KOPT-K1 (cell line): ENCODE measurements around the gene ZNF71.

Experiments
- H3K27ac ChIP-seq: fragments of 200-600 bp; sonication (generic); 2 replicates; pipeline ENCODE4 v1.5.1; 2016; ENCODE audit warnings: antibody characterized with exemption, mild to moderate bottlenecking, low read depth, low read length; ENCODE audit not compliant: poor library complexity, severe bottlenecking
- H3K36me3 ChIP-seq: fragments of 200-600 bp; sonication (generic); 2 replicates; pipeline ENCODE4 v1.5.1; 2017; ENCODE audit warnings: antibody characterized with exemption, mild to moderate bottlenecking, low read length, moderate library complexity; ENCODE audit not compliant: insufficient read depth
- H3K9me3 ChIP-seq: fragments of 200-600 bp; sonication (generic); 2 replicates; pipeline ENCODE4 v1.5.1; 2017; ENCODE audit warnings: antibody characterized with exemption, low read length, mild to moderate bottlenecking; ENCODE audit not compliant: insufficient read depth, poor library complexity, severe bottlenecking

The ZNF71 gene

GRCh38 chr19:56594783-56595547, at the start of gene ZNF71:
ZNF71 (plus strand) TSS chr19:56595302; CDS start chr19:56601559, 6,257 bp downstream.
- peaks cover 35% of the 10 kb centered on the region for H3K9me3 ChIP-seq
- H3K27ac ChIP-seq = peak within 1 kb of the TSS; percentile 58
- peaks cover 13% of the 10 kb centered on the region for H3K36me3 ChIP-seq

GRCh38 chr19:56547535-56547934, 47.6 kb upstream of the ZNF71 start:
- H3K27ac ChIP-seq = no peak overlapping the region
- H3K36me3 ChIP-seq = no peaks in the 10 kb centered on the region
- peaks cover 26% of the 10 kb centered on the region for H3K9me3 ChIP-seq

- no peaks in the 10 kb centered on the region for H3K36me3 ChIP-seq
- H3K27ac ChIP-seq = no peak overlapping the region
- H3K9me3 ChIP-seq = peaks cover 34% of the 10 kb centered on the region
Measured at GRCh38 chr19:56554272-56554869, 40.7 kb upstream of the ZNF71 start.

- H3K9me3 ChIP-seq = peaks cover 56% of the 10 kb centered on the region
- H3K27ac ChIP-seq = no peak overlapping the region
- no peaks in the 10 kb centered on the region for H3K36me3 ChIP-seq
Measured at GRCh38 chr19:56562766-56563165, 32.3 kb upstream of the ZNF71 start.

GRCh38 chr19:56566904-56567273, 28.2 kb upstream of the ZNF71 start:
- Histone ChIP-seq H3K27ac (peak overlapping the region; percentile 68), H3K9me3 (peaks cover 89% of the 10 kb centered on the region), H3K36me3 (peaks cover 22% of the 10 kb centered on the region)

GRCh38 chr19:56567274-56568120, 27.6 kb upstream of the ZNF71 start, which contains the start of gene ZNF470:
ZNF470 (plus strand) TSS chr19:56567468; CDS start chr19:56570312, 2,844 bp downstream.
- Histone ChIP-seq H3K36me3 (peaks cover 22% of the 10 kb centered on the region), H3K27ac (peak within 1 kb of the TSS; percentile 68), H3K9me3 (peaks cover 89% of the 10 kb centered on the region)

- Histone ChIP-seq H3K27ac (no peak overlapping the region), H3K9me3 (peaks cover 97% of the 10 kb centered on the region), H3K36me3 (peaks cover 43% of the 10 kb centered on the region)
Measured at GRCh38 chr19:56572589-56572988, 22.5 kb upstream of the ZNF71 start.

- H3K9me3 ChIP-seq = peaks cover 97% of the 10 kb centered on the region
- H3K27ac ChIP-seq = no peak overlapping the region
- H3K36me3 ChIP-seq = peaks cover 43% of the 10 kb centered on the region
Measured at GRCh38 chr19:56573914-56574313, 21.2 kb upstream of the ZNF71 start.

GRCh38 chr19:56577719-56578602, 17.1 kb upstream of the ZNF71 start:
- Histone ChIP-seq H3K27ac (no peak overlapping the region), H3K9me3 (peaks cover 97% of the 10 kb centered on the region), H3K36me3 (peaks cover 21% of the 10 kb centered on the region)

- Histone ChIP-seq H3K36me3 (peaks cover 13% of the 10 kb centered on the region), H3K27ac (peak overlapping the region; percentile 58), H3K9me3 (peaks cover 39% of the 10 kb centered on the region)
Measured at GRCh38 chr19:56594446-56594782, 688 bp upstream of the ZNF71 start.

- Histone ChIP-seq H3K9me3 (peaks cover 31% of the 10 kb centered on the region), H3K36me3 (peaks cover 15% of the 10 kb centered on the region), H3K27ac (peak overlapping the region; percentile 58)
Measured at GRCh38 chr19:56595548-56595899, 422 bp downstream of the ZNF71 start.

GRCh38 chr19:56596676-56597075, 1.6 kb downstream of the ZNF71 start:
- Histone ChIP-seq H3K27ac (no peak overlapping the region), H3K9me3 (peaks cover 42% of the 10 kb centered on the region), H3K36me3 (peaks cover 27% of the 10 kb centered on the region)

- Histone ChIP-seq H3K27ac (no peak overlapping the region), H3K36me3 (peaks cover 37% of the 10 kb centered on the region), H3K9me3 (peaks cover 49% of the 10 kb centered on the region)
Measured at GRCh38 chr19:56597696-56598095, 2.6 kb downstream of the ZNF71 start.

GRCh38 chr19:56601375-56601774, 6.3 kb downstream of the ZNF71 start:
- peaks cover 86% of the 10 kb centered on the region for H3K9me3 ChIP-seq
- H3K36me3 ChIP-seq = peaks cover 61% of the 10 kb centered on the region
- no peak overlapping the region for H3K27ac ChIP-seq
